ENCODE results near the gene SPIRE1.

SPIRE1 gene

GRCh38 chr18:12461326-12461725 is 196.6 kb downstream of the SPIRE1 start:
- no peaks in the 10 kb centered on the region for H3K9me3 ChIP-seq (ENCODE audit: insufficient read depth, low read length)
- H3F3A ChIP-seq (ENCODE audit: insufficient read depth) = no peaks in the 10 kb centered on the region
- no peak overlapping the region for H3K27ac ChIP-seq (ENCODE audit: low read depth, low read length)
- H3K27me3 ChIP-seq (ENCODE audit: low read length) = no peaks in the 10 kb centered on the region
- no peak overlapping the region for H3K4me3 ChIP-seq (ENCODE audit: insufficient read depth, low read length, poor library complexity, severe bottlenecking)
- TF ChIP-seq EZH2phosphoT487 (conservative IDR thresholded peaks at IDR 0.05; ENCODE audit: low read length) (no peak), CTCF (IDR thresholded peaks at IDR 0.05; ENCODE audit: insufficient read depth, low read length, poor library complexity, severe bottlenecking) (no peak)
- H3K9ac ChIP-seq (ENCODE audit: low read length) = no peak overlapping the region
- H3K79me2 ChIP-seq (ENCODE audit: insufficient read depth, low read length) = no peaks in the 10 kb centered on the region
- H2AFZ ChIP-seq (ENCODE audit: low read depth, low read length, severe bottlenecking) = no peak overlapping the region
- no peaks in the 10 kb centered on the region for H3K9me2 ChIP-seq (replicated peaks; ENCODE audit: insufficient read depth, low read length)
- no peaks in the 10 kb centered on the region for H4K20me1 ChIP-seq (ENCODE audit: low read depth, low read length)
- H3K4me2 ChIP-seq (ENCODE audit: low read depth, low read length, poor library complexity, severe bottlenecking) = no peak overlapping the region
- H3K36me3 ChIP-seq (ENCODE audit: low read length) = no peaks in the 10 kb centered on the region

- Histone ChIP-seq H3K4me2 (ENCODE audit: low read depth, low read length, poor library complexity, severe bottlenecking) (no peak overlapping the region), H3K9me3 (ENCODE audit: insufficient read depth, low read length) (no peaks in the 10 kb centered on the region), H3K27ac (ENCODE audit: low read depth, low read length) (no peak overlapping the region), H2AFZ (ENCODE audit: low read depth, low read length, severe bottlenecking) (no peak overlapping the region), H3F3A (ENCODE audit: insufficient read depth) (no peaks in the 10 kb centered on the region), H3K4me3 (ENCODE audit: insufficient read depth, low read length, poor library complexity, severe bottlenecking) (no peak overlapping the region), H3K36me3 (ENCODE audit: low read length) (no peaks in the 10 kb centered on the region), H3K9me2 (replicated peaks; ENCODE audit: insufficient read depth, low read length) (no peaks in the 10 kb centered on the region), H3K79me2 (ENCODE audit: insufficient read depth, low read length) (no peaks in the 10 kb centered on the region), H3K9ac (ENCODE audit: low read length) (no peak overlapping the region), H3K27me3 (ENCODE audit: low read length) (no peaks in the 10 kb centered on the region), H4K20me1 (ENCODE audit: low read depth, low read length) (no peaks in the 10 kb centered on the region)
- TF ChIP-seq CTCF (IDR thresholded peaks at IDR 0.05; ENCODE audit: insufficient read depth, low read length, poor library complexity, severe bottlenecking) = no peak
- no peak for TF ChIP-seq EZH2phosphoT487 (conservative IDR thresholded peaks at IDR 0.05; ENCODE audit: low read length)
These were observed 197.0 kb downstream of the SPIRE1 start for GRCh38 chr18:12460874-12461273.

- no peaks in the 10 kb centered on the region for H4K20me1 ChIP-seq (ENCODE audit: low read depth, low read length)
- no peaks in the 10 kb centered on the region for H3K36me3 ChIP-seq (ENCODE audit: low read length)
- H3K9me3 ChIP-seq (ENCODE audit: insufficient read depth, low read length) = no peaks in the 10 kb centered on the region
- no peaks in the 10 kb centered on the region for H3K9me2 ChIP-seq (replicated peaks; ENCODE audit: insufficient read depth, low read length)
- H3K79me2 ChIP-seq (ENCODE audit: insufficient read depth, low read length) = no peaks in the 10 kb centered on the region
- TF ChIP-seq CTCF (IDR thresholded peaks at IDR 0.05; ENCODE audit: insufficient read depth, low read length, poor library complexity, severe bottlenecking) = no peak
- no peak for TF ChIP-seq EZH2phosphoT487 (conservative IDR thresholded peaks at IDR 0.05; ENCODE audit: low read length)
- H2AFZ ChIP-seq (ENCODE audit: low read depth, low read length, severe bottlenecking) = no peak overlapping the region
- no peak overlapping the region for H3K9ac ChIP-seq (ENCODE audit: low read length)
- no peak overlapping the region for H3K4me2 ChIP-seq (ENCODE audit: low read depth, low read length, poor library complexity, severe bottlenecking)
- no peaks in the 10 kb centered on the region for H3K27me3 ChIP-seq (ENCODE audit: low read length)
- no peak overlapping the region for H3K27ac ChIP-seq (ENCODE audit: low read depth, low read length)
- no peak overlapping the region for H3K4me3 ChIP-seq (ENCODE audit: insufficient read depth, low read length, poor library complexity, severe bottlenecking)
- no peaks in the 10 kb centered on the region for H3F3A ChIP-seq (ENCODE audit: insufficient read depth)
These were observed 199.1 kb downstream of the SPIRE1 start for GRCh38 chr18:12458771-12459170.
